GM18907 (cell line): ENCODE results near the gene MYLK3.

ENCODE experiments used
- ATAC-seq: cut with Tn5 transposase; IDR thresholded peaks from one replicate; pipeline ENCODE4 v1.9.1; 2021; ENCODE audit warnings: mild to moderate bottlenecking, moderate library complexity; ENCODE audit not compliant: unreplicated experiment

MYLK3 gene

DNA sequence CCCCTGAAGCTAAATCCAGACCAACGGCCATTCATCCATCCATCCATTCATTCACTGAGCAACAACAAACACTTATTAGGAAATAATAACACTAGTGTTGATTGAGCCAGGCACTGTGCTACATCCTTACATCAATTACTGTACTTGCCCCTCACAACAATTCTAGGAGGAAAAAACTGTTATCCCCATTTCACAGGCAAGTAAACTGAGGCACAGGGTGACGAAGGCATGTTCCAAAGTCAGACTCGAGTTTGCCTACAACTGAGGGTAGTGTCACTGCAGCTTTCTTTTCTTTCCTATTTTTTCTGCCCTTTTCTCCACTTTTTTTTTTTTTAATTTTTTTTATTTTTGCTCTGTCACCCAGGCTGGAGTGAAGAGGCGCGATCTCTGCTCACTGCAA, 11.2 kb upstream of the MYLK3 start:
- no peak for ATAC-seq

DNA sequence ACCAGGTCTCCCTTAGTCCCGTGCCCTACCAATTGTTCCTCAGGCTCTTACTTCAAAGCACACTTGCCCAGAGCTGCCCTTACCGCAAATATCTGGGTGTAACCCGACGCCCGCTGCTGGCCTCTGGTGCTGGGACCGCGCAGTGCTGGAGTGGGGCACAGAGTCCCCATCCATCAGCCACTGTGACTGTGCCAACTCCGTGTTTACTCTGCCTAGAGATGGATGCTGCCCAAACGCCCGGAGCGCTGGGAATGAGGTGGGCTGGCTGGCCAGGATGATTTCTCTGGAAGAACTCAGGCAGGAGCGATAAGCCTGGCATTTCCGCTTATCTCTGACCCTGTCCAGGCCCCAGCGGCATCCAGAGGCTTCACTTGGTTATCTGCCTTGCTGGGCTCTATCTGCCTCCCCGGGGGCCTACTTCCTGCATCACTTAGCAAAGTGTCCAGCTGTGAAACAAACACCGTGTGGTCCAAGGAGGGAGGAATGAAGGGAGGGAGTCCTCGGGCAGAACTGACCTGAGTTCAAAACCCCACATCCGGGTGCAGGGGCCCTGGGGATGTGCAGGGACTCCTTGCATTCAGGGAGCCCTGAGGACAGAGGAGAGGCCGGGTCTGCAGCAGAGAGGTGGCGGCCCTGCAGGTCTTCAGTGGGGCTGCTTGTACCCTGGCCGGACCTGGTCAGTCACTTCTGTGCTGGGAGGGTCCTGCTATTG, 9.4 kb upstream of the MYLK3 start:
- ATAC-seq, result no peak

DNA sequence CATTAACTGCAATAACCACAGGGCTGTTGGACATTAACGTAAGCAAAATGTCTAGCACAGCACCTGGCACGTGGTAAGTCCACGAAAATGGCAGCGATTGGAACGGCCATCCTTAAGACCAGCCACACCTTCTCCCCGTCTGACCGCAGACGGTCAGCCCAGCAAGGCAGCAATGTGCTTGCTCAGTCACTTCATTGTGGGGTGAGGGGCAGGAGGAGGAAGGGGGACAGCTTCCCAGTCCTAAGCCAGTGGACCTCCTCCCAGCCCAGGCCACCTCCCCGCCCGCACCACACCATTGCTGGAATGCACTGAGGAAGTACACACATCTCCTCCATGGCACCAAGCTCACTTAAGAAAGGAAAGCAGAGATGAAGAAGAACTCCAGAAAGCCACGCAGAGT, 8.6 kb upstream of the MYLK3 start:
- ATAC-seq, result no peak

DNA sequence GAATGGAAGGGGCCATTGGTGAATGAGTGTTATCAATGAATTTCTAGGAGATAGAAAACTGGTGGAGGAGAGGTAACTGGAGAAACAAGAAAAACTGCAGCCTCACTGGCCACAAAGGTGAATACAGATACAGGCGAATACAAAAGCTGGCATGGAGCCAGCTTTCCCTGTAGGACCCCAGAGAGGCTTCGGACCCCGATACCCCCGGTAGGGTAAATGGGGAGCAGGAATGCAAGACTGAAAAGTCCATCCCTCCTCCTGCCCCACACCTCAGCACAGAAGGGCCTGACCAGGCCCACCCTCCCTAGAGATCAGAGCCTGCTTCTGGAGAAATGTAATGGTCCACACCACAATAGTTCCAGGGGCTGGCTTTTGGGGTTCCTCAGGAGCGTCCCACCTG, 4.9 kb upstream of the MYLK3 start:
- no peak for ATAC-seq

GRCh38 chr16:46751381-46751780, 3.2 kb upstream of the MYLK3 start:
- no peak for ATAC-seq

DNA sequence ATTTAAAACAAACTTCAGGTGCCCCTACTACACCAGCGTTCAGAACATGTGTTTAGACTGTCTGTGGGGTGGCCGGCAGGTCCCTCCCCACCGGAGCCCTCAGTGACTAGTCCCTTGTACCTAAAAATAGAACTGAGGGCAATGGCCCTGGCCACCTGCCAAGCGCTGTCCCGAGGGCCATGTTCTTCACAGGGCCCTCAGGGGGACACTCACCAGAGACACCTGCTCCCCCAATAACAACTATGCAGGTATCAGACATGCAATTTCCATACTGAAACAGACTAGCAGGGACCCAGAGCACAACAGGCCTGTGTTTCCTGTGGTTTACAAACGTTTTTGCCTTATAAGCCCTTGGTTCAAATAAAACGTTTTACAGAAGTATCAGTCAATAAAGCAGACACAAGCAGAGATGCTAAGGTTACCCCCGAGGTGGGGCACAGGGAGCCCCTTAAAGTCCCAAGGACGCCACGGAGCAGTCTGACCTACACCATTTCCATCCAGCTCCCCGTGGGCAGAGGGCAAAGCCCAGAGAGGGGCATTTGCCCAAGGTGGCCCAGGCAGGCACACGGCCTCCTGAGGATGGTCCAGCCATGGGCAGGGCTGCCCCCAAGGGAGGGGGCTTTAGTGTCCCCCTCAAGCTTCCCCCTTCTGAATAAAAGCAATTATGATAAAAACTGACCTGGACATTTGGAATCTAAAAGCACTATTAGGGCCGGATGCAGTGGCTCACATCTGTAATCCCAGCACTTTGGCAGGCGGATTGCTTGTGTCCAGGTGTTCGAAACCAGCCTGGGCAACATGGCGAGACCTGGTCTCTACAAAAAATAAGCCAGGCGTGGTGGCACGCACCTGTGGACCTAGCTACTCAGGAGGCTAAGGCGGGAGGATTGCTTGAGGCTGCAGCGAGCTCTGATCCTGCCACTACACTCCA, 896 bp upstream of the MYLK3 start:
- peak; percentile 65 for ATAC-seq

DNA sequence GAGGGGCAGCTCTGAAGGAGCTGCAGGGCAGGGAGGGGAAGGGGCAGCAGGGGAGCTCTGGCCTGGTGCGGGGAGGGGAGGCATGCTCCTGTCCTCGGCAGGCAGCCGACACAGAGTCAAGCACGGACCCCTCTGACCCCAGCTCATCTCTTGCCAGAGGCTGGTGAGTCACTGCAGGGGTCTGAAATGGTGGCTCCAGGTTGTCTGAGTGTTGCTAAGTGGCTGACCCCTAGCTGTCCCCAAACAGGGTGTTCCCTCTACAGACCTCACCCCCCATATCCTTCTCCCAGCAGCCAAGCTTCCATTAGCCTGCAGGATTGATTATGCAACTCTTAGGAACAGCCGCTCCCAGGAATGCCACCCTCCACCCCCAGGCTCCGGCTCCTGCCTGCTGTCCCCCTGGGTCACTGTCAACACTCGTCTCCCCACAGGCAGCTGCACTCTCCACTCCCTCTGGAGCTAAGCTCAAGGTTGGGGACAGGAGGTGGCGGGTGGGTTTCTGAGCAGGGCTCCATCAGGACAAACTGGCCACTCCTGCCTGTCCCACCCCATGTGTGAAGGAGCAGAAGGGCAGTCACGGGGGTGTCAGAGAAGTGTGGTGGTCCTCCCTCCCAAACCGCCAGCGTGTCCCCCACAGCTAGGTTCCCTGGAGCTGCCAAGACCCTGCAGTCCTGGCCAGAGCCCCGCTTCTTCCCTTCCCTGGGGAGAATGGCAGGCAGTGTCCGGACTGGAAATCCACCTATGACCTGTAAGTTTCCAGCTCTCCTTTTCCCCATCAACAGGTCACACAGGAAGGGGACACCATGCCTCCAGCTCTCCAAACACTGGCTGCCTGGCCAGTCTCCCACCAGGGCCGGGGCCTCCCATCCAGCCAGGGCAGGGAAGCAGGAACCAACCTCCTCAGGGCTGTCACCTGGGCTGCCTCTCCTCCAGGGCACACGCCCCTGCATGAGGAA, 1.0 kb downstream of the MYLK3 start:
- ATAC-seq, result no peak

DNA sequence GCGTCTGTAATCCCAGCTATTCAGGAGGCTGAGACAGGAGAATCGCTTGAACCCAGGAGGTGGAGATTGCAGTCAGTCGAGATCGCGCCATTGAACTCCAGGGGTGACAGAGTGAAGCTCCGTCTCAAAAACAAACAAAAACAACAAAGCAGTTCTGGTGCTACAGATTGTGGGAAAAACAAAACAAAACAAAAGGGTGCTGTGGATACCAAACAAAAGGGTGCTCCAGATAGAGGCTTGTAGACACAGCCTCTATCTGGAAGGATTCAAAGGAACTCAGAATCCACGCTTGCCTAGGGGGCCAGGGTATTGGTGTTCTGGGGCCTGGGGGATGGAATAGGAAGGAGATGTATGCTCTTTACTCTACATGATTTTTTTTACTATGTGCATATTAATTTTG, 2.5 kb downstream of the MYLK3 start:
- ATAC-seq, result no peak

DNA sequence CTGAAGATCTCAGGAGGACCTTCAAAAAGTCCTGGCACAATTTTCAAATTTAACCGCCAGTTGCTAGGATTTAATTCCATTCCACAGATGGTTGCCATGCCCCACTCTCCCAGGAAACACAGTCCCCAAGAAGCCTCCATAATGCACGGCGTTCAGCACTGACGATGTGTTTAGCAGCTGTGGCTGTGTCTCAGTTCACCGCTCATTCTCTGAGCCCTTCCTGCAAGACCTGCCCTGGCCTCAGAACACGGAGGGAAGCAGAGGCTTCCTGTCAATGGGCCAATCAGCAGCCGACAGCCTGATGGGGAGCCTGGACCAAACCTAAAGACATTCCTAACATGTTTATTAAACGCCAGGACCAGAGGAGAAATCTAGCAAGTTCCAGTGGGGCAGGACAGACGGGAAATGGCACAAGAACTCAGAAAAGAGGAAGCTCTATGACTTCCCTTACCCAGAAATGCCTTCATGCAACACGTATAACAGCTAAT, 4.9 kb downstream of the MYLK3 start:
- peak; percentile 67 for ATAC-seq

DNA sequence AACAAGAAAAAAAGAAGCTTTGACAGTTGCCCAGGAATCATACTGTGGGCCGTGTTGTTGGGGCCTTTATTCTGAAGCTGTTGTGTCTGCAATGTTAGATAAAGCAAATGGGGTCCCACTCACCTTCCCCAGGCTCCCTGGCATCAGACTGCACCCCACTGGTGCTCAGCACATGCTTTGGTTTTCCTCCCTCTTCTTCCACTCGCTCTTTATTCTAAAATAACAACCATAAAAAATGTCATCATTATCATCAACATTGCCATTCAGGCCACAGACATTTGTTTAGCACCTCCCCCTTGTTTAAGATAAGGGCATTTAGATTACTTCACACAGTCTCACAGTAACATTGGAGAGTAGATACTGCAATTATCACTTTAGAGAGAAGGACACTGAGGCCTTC, 8.2 kb downstream of the MYLK3 start:
- ATAC-seq, result no peak

- no peak for ATAC-seq
These were observed 10.4 kb downstream of the MYLK3 start for GRCh38 chr16:46737621-46738214.

DNA sequence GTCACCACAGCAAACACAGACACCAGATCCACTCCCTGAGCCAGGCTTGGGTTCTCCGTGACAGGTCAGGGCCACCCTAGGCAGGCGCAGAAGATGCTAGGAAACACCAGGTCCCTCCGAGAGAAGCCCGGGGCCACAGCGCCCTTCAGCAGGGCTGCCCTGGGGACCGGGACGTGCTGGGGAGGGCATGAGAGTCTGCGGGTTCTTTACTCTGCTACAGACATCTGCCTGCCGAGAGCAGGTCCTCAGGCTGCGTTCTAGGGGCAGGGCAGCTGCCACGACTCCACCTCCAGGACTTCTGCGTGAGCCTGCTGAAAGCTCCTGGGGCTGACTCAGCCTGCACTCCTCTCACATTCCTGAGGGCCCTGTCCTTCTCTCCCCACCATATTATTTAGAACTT, 11.4 kb downstream of the MYLK3 start:
- ATAC-seq, result no peak

GRCh38 chr16:46733319-46733830, 14.8 kb downstream of the MYLK3 start:
- ATAC-seq, result no peak

GRCh38 chr16:46732561-46732960, 15.6 kb downstream of the MYLK3 start:
- ATAC-seq, result no peak

DNA sequence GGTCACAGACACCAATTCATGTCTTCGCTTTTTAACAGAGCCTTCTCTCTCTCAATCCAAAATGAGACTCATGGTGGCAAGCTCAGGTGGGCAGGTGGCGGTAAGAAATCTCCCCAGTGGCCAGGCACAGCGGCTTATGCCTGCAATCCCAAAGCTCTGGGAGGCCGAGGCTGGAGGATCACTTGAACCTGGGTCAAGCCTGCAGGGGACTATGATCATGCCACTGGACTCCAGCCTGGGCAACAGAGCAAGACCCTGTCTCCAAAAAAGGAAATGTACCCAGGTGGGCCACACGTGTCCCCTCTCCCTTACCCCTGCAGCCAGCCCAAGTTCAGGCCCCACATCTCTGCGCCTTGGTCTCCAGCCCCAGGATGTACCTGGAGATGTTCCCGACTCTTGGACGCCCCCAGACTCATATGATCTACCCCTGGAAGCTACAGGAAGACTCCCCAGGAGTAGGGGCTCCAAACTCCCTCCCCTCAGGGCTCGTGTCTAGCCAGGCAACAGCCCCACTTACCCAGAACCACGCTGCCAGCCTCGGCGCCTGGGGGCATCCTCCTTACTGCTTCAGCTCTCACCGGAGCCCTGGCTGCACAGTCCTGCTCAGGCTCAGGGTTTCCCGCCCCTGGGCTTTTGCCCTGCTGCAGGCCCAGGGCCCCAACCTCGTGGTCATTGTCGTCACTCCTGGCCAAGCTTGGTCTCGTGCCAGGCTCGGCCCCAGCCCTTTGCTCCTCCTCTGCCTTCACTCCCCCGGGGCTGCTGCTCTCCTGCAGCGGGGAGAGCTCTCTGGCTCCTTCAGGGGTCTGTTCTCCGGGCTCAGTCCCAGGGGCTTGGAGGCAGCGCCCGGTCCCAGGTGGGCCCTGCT, 16.2 kb downstream of the MYLK3 start:
- ATAC-seq, result no peak

DNA sequence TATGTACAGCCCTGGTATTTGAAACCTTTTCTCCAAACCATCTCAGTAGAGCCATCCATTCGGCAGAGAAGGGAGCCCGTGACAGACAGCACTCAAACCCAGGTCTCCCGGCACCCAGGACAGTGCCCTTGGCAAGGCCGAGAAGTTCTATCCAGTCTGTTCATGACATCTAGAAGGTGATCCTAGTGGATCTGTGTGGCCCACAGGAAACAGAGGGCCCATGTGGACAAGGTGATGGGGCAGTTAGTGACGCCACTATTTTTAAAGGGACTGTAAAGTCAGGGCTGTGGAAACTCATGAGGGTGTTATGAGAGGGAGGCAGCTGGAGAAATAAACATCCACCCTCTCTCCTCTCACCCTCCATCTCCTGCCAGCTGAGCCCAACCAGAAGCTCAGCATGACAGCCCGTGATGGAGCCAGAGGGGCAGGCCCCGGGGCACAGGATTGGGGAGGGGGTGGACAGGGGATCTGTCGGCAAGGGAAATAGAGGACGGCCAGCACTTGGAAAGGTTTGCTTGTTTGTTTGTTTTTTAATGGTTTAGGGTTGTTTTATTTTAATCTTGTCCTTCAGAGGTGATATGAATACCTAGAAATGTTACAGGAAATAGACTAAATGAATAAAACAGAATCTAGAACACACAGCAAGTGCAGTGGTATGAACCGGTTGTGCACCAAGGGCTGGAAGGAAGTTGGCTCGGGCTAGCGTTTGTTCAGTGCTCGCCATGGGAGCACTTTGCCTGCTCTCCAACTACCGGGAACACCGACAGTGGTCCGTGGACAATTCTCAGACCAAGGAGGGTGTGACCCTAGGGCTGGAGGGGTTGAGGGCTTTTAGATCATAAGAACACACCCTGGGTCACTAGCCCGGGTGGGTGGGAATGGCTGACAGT, 17.1 kb downstream of the MYLK3 start:
- ATAC-seq, result no peak

DNA sequence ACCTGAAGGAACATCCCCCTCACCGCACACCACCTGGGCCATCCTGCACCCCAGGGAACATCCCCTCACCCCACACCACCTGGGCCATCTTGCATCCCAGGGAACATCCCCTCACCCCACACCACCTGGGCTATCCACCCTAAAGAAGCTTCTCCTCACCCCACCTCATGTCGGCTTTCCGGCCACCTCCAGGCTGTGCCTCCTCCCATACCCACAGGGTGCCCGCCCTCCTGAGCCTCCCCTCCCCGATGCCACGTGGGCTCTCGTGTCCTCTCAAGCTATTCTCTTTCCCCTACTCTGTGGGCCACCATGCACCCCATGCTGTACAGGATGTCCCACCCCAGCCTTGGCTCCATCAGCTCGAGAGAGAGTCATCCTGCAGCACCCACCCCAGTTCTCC, 18.0 kb downstream of the MYLK3 start:
- ATAC-seq, result no peak

- ATAC-seq, result no peak
These were observed 18.7 kb downstream of the MYLK3 start for GRCh38 chr16:46729326-46729995.
